Forelimb muscle (tissue), 1 donor: Measurements from ENCODE around the gene FHAD1. TPM values are rescaled to one million over a fixed set of nuclear protein-coding genes. Genes with fewer than 3 reads are reported as not detected.
"Not testable (repeated sequence)": the region's sequence is repeated elsewhere in the genome, so short reads cannot be mapped to it uniquely, and the experiment has no call there.

Experiments
- DNase-seq: peaks from one replicate; pipeline ENCODE4 v3.0.0-alpha.2; 2013; ENCODE audit warnings: low read depth
- polyA plus RNA-seq: library from polyadenylated mRNA; unstranded; fragments of 120-200 nt; gene quantifications from one replicate; pipeline ENCODE4 v1.2.1, GENCODE V29; 2013; ENCODE audit not compliant: insufficient read length

The FHAD1 gene
- polyA plus RNA-seq, 1 donor: 1.9 TPM

DNA sequence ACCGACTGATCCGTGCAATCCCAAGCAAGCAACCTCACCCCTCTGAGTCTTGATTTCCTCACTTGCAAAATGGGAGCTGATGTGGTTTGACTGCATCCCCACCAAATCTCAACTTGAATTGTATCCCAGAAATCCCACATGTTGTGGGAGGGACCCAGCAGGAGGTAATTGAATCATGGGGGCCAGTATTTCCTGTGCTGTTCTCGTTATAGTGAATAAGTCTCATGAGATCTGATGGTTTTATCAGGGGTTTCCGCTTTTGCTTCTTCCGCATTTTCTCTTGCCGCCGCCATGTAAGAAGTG, 58.4 kb downstream of the FHAD1 start:
- no peak for DNase-seq

GRCh38 chr1:15306352-15306751, 59.3 kb downstream of the FHAD1 start:
- not testable (repeated sequence) for DNase-seq

DNA sequence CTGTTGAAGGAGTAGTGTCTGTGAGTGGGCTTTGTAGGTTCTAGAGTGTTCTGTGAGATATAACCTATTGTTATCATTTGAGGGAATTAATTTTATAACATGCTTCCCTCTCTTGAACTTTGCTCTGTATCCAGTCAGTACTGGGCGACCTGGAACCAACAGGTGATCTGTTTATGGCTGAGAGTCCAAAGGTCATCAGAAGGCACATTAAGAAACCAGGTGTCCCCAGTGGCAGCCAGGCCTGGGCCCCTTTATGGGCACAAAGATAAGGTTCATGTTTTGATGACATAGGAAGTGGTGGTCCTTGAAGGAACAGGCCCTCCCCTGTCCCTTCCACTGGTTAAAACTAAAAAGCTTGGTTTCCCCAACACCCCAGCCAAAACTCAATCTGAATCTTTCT, 61.1 kb downstream of the FHAD1 start:
- no peak for DNase-seq

DNA sequence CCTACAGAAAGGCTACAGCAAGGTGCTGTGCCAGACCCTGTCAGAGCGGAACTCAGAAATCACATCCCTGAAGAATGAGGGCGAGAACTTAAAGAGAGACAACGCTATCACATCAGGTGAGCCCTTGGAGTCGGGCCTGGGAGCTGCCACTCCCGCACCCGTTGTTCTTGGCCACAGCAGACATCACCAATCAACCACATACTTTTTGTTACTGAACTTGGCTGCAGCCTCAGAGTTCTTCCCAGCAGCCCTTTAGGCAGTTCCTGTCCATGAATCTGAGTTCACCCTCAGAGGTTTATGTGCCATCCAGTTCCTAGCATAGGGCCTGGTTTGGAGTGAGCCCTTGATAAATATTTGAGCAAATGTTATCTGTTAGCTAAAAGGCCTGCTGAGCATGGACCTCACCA, 61.6 kb downstream of the FHAD1 start:
- DNase-seq: no peak

GRCh38 chr1:15309687-15310086, 62.7 kb downstream of the FHAD1 start:
- DNase-seq: no peak

GRCh38 chr1:15310544-15310943, 63.5 kb downstream of the FHAD1 start:
- DNase-seq: no peak

DNA sequence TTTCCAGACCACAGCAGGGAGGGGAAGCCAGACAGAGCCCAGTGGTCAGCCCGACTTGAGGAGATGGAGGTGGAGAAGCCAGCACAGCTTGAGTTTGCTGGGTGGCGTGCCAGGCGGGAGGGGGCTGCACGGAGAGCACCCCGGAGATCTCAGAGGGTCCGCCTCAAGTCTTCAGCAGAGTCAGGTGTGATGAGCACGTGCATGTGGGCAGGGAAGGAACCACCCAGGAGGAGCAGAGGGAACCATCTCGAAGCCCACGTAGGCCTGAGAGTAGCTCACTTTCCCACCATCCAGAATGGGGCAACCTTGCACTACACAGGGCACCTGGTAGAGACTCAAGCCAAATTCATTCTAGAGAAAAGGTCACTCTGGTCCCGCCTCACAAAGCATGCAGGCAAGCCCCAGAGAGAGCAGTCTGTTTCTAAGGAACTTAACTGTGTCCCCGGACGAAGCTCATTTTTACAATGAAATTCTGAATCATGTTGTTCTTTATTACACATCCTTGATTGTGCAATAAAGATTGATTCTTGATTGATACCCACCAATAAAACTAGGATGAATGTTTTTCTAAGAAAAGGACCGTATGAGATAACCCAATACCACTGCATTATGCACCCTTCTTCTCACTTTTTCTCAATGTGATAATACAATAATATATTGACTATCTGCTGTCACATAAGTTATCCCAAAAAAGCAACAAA, 64.2 kb downstream of the FHAD1 start:
- DNase-seq: no peak

GRCh38 chr1:15311880-15312279, 64.9 kb downstream of the FHAD1 start:
- DNase-seq: no peak

GRCh38 chr1:15312626-15313411, 65.8 kb downstream of the FHAD1 start:
- no peak for DNase-seq

GRCh38 chr1:15314328-15315281, 67.6 kb downstream of the FHAD1 start:
- DNase-seq: no peak

DNA sequence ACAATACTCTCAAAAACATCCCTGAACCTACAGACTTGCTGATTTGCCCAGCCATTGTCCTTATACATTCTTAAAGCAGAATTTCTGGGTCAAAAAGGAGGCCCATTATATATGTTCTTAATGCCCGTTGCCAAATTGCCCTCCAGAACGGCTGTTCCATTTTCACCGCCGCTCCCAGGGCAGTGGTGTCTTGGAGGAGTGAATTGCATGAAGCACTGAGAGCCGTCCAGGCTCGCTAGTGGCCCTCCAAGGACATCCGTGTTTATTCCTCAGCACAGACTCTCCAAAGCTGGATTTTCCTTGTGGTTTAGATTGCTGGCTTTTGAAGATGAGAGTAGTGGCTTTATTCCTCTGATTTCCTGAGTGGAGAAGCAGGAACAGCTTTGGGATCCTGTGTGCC, 68.8 kb downstream of the FHAD1 start:
- DNase-seq: no peak

- DNase-seq: no peak
These were observed 69.5 kb downstream of the FHAD1 start for GRCh38 chr1:15316510-15316909.

DNA sequence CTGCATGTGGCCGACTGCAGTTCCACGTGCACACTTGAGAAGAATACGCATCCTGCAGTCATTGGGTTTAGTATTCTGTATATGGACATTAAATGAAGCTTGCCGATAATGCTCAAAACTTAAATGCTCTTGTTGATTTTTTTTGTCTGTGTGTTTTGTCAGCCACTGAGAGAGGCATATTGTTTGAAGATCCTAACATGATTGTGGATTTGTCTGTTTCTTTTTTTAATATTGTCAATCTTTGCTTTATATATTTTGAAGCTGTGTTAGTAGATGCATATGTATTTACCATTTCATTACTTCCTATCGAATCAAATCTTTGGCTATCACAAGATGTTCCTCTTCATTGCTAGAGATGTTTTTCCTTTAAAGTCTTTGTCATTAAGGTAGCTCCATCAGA, 73.2 kb downstream of the FHAD1 start:
- DNase-seq: no peak

DNA sequence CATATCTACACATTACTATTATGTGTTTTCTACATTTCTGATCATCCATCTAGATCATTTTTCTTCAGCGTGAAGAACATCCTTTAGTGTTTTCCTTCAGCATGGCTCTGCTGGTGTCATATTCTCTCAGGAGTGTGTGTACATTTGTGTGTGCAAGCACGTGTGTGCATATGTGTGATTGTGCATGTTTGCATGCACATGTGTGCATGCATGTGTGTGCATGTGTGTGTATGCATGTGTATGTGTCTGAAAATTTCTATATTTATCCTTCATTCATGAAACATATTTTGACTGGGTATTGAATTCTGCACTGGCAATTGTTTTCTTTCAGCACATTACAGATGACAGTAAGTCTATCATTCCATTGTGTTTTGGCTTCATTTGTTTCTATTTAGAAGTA, 74.6 kb downstream of the FHAD1 start:
- DNase-seq: no peak

DNA sequence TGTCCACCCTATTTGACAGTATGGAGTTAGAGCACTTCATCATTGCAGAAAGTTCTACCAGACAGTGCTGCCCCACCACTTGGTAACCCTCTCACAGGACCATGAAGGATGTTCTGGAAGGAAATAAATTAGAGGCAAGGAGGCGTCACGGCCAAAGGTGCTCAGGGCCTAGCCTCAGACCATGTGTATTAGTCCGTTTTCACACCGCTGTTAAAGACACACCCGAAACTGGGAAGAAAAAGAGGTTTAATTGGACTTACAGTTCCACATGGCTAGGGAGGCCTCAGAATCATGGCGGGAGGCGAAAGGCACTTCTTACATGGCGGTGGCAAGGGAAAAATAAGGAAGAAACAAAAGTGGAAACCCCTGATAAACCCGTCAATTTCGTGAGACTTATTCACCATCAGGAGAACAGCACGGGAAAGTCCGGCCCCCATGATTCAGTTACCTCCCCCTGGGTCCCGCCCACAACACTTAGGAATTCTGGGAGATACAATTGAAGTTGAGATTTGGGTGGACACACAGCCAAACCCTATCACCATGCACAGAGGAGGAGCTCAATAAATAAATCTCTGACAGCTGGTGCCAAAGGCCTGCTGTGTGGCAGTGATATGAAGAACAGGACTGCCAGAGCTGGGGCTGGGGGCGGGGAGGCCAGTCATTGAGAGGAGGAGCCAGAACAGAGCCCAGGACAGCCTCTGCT, 75.8 kb downstream of the FHAD1 start:
- DNase-seq: no peak

DNA sequence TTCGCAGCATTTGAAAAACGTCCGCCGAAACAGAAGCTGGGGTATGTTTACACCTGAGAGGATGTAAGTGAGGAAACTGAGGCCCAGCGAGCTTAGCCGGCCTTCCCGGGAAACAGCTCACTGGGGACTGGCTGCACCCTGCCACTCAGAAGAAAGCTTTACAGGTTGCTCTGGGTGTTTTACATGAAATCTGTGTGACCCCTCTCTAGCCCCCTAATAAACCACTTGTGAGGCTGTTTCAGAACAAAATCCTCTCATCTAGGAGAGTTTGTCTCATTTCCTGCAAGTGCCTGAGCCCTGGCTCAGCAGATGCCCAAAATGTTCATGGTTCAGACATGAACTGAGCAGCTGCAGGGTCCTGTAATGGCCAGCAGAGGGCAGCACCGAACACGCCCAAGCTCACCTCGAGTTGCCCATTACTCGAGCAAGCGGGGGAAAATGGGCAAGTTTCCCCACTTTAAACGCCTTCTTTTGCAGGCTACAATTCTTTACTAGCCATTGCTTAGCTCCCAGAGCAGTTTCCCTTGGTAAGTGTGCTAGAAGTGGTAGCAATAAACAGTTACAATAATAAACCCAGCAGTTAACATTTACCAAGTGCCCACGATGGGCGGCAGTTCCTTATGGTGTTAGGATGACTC, 76.4 kb downstream of the FHAD1 start:
- DNase-seq: no peak

DNA sequence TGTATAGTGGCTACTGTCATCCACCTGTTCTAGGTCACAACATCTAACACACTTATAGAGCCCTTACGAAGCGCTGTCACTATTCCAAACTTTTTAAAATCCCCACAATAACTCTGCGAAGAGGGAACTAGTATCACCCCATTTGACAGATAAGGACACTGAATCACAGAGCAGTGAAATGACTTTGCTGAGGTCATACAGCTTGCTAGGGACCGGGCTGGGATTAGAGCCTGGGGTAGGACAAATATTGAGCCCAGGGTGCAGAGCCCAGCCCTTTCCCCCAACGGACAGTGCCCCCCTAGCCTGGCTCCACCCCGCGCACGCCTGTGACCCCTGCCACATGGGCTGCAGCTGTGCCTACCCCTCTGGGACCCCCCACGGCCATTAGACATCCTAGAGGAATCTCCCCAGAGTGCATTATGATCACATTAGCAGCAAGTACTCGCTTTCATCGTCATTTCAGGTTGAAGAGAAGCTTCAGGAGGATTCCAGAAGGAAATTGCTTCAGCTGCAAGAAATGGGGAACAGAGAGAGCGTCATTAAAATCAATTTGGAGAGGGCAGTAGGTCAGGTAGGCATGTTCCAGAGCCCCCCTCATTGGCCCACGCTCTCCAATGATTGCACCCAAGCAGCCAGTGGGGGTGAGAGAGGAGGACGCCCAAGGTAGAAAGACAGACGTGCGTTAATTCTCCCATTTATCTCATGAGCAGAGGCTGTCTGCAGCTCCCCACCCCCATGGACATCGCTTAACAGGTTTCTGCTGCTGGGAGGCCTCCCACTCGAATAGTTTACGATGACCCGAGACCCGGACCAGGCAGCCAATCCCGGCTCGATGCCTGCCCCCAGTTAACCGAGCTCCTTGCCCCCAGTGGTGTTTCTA, 77.2 kb downstream of the FHAD1 start:
- DNase-seq: no peak

GRCh38 chr1:15324869-15325335, 77.9 kb downstream of the FHAD1 start:
- DNase-seq: no peak

- no peak for DNase-seq
These were observed 78.5 kb downstream of the FHAD1 start for GRCh38 chr1:15325375-15326085.
